ENCODE measurements around the gene CNGA2.

Gene CNGA2

GRCh38 chrX:151699746-151700145, 34.8 kb upstream of the CNGA2 start:
- Histone ChIP-seq H3K27me3 (ENCODE audit: control insufficient read depth, insufficient read depth, low read length) (peaks cover 3% of the 10 kb centered on the region; the same call in 1 of the 2 replicates), H3K36me3 (ENCODE audit: control insufficient read depth, insufficient read depth, low read length) (no peaks in the 10 kb centered on the region), H3K9me3 (ENCODE audit: control insufficient read depth, insufficient read depth, low read length) (peaks cover 56% of the 10 kb centered on the region), H3K27ac (ENCODE audit: low read depth, low read length) (no peak overlapping the region), H3K4me1 (ENCODE audit: control insufficient read depth, insufficient read depth, low read length) (no peaks in the 10 kb centered on the region), H3K9ac (ENCODE audit: low read depth, low read length) (no peak overlapping the region), H3K4me3 (ENCODE audit: low read depth, low read length) (no peak overlapping the region)

GRCh38 chrX:151700581-151700980, 34.0 kb upstream of the CNGA2 start:
- no peak overlapping the region for H3K9ac ChIP-seq (ENCODE audit: low read depth, low read length)
- no peak overlapping the region for H3K4me3 ChIP-seq (ENCODE audit: low read depth, low read length)
- H3K27ac ChIP-seq (ENCODE audit: low read depth, low read length): no peak overlapping the region
- no peaks in the 10 kb centered on the region for H3K4me1 ChIP-seq (ENCODE audit: control insufficient read depth, insufficient read depth, low read length)
- H3K36me3 ChIP-seq (ENCODE audit: control insufficient read depth, insufficient read depth, low read length): no peaks in the 10 kb centered on the region
- peaks cover 3% of the 10 kb centered on the region; the same call in 1 of the 2 replicates for H3K27me3 ChIP-seq (ENCODE audit: control insufficient read depth, insufficient read depth, low read length)
- H3K9me3 ChIP-seq (ENCODE audit: control insufficient read depth, insufficient read depth, low read length): peaks cover 61% of the 10 kb centered on the region

DNA sequence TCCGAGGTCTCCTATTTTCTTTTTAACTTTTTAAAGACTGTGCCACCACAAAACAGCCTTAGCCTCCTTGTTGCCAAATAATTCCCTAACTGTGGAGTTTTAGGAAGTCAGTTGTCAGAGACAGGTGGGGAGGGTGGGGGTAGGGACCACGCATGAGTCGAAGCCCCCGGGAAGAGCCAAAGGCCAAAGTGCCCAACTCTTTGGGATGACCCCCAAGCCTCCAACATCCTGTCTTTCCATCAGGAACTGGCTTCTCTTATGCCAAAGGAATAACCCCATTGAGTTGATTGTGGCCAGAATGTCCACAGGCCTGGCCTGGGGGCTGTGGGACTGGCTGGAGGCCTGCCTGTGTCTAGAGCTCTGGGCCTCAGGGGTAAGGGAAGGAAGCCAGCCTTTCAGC, 33.5 kb upstream of the CNGA2 start:
- Histone ChIP-seq H3K4me3 (ENCODE audit: low read depth, low read length) (no peak overlapping the region), H3K9ac (ENCODE audit: low read depth, low read length) (no peak overlapping the region), H3K9me3 (ENCODE audit: control insufficient read depth, insufficient read depth, low read length) (peaks cover 65% of the 10 kb centered on the region), H3K27me3 (ENCODE audit: control insufficient read depth, insufficient read depth, low read length) (no peaks in the 10 kb centered on the region; the same call in 1 of the 2 replicates), H3K27ac (ENCODE audit: low read depth, low read length) (no peak overlapping the region), H3K36me3 (ENCODE audit: control insufficient read depth, insufficient read depth, low read length) (no peaks in the 10 kb centered on the region), H3K4me1 (ENCODE audit: control insufficient read depth, insufficient read depth, low read length) (no peaks in the 10 kb centered on the region)

GRCh38 chrX:151701531-151701930, 33.0 kb upstream of the CNGA2 start:
- Histone ChIP-seq H3K4me1 (ENCODE audit: control insufficient read depth, insufficient read depth, low read length) (no peaks in the 10 kb centered on the region), H3K36me3 (ENCODE audit: control insufficient read depth, insufficient read depth, low read length) (no peaks in the 10 kb centered on the region), H3K27me3 (ENCODE audit: control insufficient read depth, insufficient read depth, low read length) (no peaks in the 10 kb centered on the region), H3K27ac (ENCODE audit: low read depth, low read length) (no peak overlapping the region), H3K9me3 (ENCODE audit: control insufficient read depth, insufficient read depth, low read length) (peaks cover 68% of the 10 kb centered on the region), H3K4me3 (ENCODE audit: low read depth, low read length) (no peak overlapping the region), H3K9ac (ENCODE audit: low read depth, low read length) (no peak overlapping the region)

DNA sequence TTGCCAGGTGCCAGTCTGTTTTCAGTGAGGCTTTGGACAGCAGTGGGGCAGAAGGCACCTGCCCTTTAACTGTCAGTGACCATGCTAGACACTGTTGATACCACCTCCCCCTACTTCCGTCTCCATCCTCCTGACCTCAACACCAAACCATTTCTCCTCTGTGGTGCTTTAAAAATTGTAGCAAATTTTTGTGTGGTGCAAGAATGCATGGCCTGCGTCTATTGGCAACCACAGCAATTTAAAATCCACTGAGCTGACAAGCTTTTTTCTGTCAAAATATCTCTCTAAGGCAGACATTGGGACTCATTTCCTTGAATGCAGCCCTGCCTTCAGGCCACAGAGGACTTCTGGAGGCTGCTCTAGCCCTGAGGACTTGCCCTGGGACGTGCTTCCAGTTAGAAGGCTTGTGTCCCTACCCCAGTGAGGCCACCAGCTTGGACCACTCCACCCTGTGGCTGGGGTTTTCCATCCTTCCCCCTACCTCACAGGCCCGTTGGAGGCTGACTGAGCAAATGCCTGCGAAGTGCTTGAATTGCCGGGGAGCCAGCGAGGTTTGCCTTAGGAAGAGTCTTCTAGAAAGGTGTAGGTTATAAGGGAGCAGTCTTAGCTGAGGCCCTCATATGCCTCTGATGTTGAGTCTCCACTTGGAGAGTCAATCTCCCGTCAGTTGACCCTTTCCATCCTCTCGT, 32.4 kb upstream of the CNGA2 start:
- no peaks in the 10 kb centered on the region for H3K36me3 ChIP-seq (ENCODE audit: control insufficient read depth, insufficient read depth, low read length)
- H3K4me3 ChIP-seq (ENCODE audit: low read depth, low read length): no peak overlapping the region
- no peak overlapping the region for H3K27ac ChIP-seq (ENCODE audit: low read depth, low read length)
- H3K9me3 ChIP-seq (ENCODE audit: control insufficient read depth, insufficient read depth, low read length): peaks cover 75% of the 10 kb centered on the region
- H3K9ac ChIP-seq (ENCODE audit: low read depth, low read length): no peak overlapping the region
- no peaks in the 10 kb centered on the region for H3K4me1 ChIP-seq (ENCODE audit: control insufficient read depth, insufficient read depth, low read length)
- no peaks in the 10 kb centered on the region for H3K27me3 ChIP-seq (ENCODE audit: control insufficient read depth, insufficient read depth, low read length)

DNA sequence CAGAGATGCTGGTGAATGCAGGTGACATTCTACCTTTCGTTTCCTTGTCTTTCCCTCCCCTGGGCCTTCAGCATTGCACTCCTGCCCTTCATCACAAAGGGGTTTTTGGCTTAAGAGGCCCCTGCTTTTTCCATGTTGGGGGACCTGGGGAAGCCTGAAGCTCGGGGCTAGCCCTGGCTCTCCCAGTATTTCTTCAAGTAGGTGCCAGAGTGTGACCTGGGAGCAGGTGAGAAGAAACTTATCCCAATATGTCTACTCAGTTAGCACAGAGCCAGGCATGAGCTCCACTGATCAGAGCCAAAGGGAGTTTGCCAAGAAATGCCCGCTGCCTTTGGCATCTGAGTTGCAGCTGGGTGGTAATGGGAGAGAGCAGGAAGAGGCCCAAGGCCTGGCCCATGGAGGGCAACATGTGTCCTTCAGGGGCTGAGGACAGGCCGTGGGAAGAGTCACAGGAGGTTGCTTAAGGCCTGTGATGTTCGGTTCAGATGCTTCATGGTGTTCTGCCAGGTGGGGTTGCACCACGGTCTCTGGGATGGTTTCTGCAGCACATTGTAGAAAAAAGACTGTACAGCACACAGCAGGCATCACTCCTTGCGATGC, 31.7 kb upstream of the CNGA2 start:
- no peak overlapping the region for H3K9ac ChIP-seq (ENCODE audit: low read depth, low read length)
- no peak overlapping the region for H3K4me3 ChIP-seq (ENCODE audit: low read depth, low read length)
- no peak overlapping the region for H3K27ac ChIP-seq (ENCODE audit: low read depth, low read length)
- H3K27me3 ChIP-seq (ENCODE audit: control insufficient read depth, insufficient read depth, low read length): no peaks in the 10 kb centered on the region
- H3K9me3 ChIP-seq (ENCODE audit: control insufficient read depth, insufficient read depth, low read length): peaks cover 77% of the 10 kb centered on the region
- no peaks in the 10 kb centered on the region for H3K36me3 ChIP-seq (ENCODE audit: control insufficient read depth, insufficient read depth, low read length)
- H3K4me1 ChIP-seq (ENCODE audit: control insufficient read depth, insufficient read depth, low read length): no peaks in the 10 kb centered on the region

DNA sequence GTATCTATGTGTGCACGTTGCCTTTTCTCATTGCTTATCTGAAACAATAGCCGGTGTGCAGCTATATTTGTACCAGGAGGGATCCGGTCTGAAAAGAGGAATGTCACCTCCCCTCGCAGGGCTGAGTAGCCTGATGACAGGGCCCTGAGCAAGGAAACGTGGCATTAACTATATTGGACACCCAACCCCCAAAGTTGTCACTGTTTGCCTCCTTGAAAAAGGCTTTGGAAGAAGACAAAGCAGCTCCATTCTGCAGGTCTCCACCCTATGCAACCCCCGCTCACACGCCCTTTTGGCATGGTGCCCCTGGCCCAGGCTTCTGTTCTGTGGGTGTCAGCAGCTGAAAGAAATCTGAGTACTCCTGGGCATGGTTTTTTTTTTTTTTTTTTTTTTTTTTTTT, 31.1 kb upstream of the CNGA2 start:
- H3K4me3 ChIP-seq (ENCODE audit: low read depth, low read length): no peak overlapping the region
- no peaks in the 10 kb centered on the region for H3K27me3 ChIP-seq (ENCODE audit: control insufficient read depth, insufficient read depth, low read length)
- no peak overlapping the region for H3K27ac ChIP-seq (ENCODE audit: low read depth, low read length)
- peaks cover 77% of the 10 kb centered on the region for H3K9me3 ChIP-seq (ENCODE audit: control insufficient read depth, insufficient read depth, low read length)
- H3K4me1 ChIP-seq (ENCODE audit: control insufficient read depth, insufficient read depth, low read length): no peaks in the 10 kb centered on the region
- H3K9ac ChIP-seq (ENCODE audit: low read depth, low read length): no peak overlapping the region
- H3K36me3 ChIP-seq (ENCODE audit: control insufficient read depth, insufficient read depth, low read length): no peaks in the 10 kb centered on the region

DNA sequence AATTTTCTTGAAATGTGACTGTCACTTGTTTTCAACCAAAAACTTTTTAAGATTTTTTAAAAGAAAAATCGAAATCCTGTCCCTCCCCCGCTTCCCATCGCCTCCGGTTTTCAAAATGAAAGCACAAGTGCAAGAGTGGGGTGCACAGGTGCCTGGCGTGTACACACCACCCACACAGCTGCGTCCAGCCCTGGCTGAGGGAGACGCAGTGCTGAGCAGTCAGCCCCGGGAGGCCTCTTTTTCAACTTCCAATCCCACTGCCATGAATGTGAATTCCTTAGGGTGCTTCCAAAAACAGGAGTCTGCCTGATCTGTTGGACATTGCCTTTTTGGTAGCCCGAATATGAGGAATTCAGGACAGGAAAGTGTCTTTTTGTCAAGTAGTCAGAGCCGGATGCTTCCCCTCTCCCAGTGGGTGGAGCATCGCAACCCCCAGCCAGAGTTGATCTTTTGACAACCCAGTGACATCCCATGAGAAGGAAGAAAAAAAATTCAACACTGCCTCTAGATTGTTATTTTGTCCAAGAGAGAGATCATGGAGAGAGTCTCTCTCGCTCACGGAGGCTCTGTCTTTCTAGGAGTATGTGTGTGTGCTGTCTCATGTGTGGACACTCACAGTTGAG, 30.4 kb upstream of the CNGA2 start:
- no peak overlapping the region for H3K27ac ChIP-seq (ENCODE audit: low read depth, low read length)
- no peaks in the 10 kb centered on the region for H3K4me1 ChIP-seq (ENCODE audit: control insufficient read depth, insufficient read depth, low read length)
- no peaks in the 10 kb centered on the region for H3K36me3 ChIP-seq (ENCODE audit: control insufficient read depth, insufficient read depth, low read length)
- no peaks in the 10 kb centered on the region for H3K27me3 ChIP-seq (ENCODE audit: control insufficient read depth, insufficient read depth, low read length)
- no peak overlapping the region for H3K4me3 ChIP-seq (ENCODE audit: low read depth, low read length)
- H3K9me3 ChIP-seq (ENCODE audit: control insufficient read depth, insufficient read depth, low read length): peaks cover 76% of the 10 kb centered on the region
- no peak overlapping the region for H3K9ac ChIP-seq (ENCODE audit: low read depth, low read length)

DNA sequence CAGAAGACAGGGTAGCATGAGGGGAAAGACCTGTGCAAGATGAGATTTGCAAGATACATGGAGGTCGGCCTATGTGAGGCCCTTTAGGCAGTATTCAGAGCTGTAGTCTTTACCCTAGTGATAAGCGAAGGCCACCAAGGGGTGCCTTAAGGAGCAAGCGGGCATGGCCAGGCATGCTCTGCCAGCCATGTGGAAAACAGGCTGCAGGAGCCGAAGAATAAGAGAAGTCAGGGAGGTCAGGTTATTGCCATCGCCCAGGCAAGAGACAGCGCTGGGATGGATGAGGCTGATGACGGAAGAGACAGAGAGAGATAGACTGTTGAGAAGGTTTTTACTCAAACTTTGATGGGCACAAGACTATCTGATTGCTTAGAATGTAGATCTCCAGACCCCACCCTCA, 25.7 kb upstream of the CNGA2 start:
- Histone ChIP-seq H3K9ac (ENCODE audit: low read depth, low read length) (no peak overlapping the region), H3K27ac (ENCODE audit: low read depth, low read length) (no peak overlapping the region), H3K4me3 (ENCODE audit: low read depth, low read length) (no peak overlapping the region), H3K4me1 (ENCODE audit: control insufficient read depth, insufficient read depth, low read length) (no peaks in the 10 kb centered on the region), H3K27me3 (ENCODE audit: control insufficient read depth, insufficient read depth, low read length) (no peaks in the 10 kb centered on the region), H3K36me3 (ENCODE audit: control insufficient read depth, insufficient read depth, low read length) (no peaks in the 10 kb centered on the region), H3K9me3 (ENCODE audit: control insufficient read depth, insufficient read depth, low read length) (peaks cover 64% of the 10 kb centered on the region)

DNA sequence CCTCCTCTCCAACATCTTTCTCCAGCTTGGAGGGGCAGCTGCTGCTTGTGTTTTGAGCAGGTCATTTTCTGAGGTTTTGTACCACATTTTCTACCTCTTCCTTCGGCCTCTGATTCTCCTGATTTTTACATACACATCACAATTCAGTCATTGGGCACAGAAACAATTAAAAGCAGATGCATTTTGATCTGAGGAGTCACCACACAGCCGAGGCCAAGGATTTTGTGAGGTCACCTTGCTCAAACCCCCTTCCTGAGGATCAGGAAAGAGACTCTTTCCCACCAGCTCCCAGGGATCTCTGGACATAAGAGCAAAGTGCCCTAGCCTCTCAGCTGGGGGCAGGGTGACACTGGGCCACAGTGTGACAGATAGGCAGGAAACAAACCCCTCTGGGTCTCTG, 24.1 kb upstream of the CNGA2 start:
- Histone ChIP-seq H3K36me3 (ENCODE audit: control insufficient read depth, insufficient read depth, low read length) (no peaks in the 10 kb centered on the region), H3K4me3 (ENCODE audit: low read depth, low read length) (no peak overlapping the region), H3K4me1 (ENCODE audit: control insufficient read depth, insufficient read depth, low read length) (peaks cover 4% of the 10 kb centered on the region; the same call in 1 of the 2 replicates), H3K9me3 (ENCODE audit: control insufficient read depth, insufficient read depth, low read length) (peaks cover 52% of the 10 kb centered on the region), H3K27me3 (ENCODE audit: control insufficient read depth, insufficient read depth, low read length) (no peaks in the 10 kb centered on the region), H3K9ac (ENCODE audit: low read depth, low read length) (no peak overlapping the region), H3K27ac (ENCODE audit: low read depth, low read length) (no peak overlapping the region)

- H3K9ac ChIP-seq (ENCODE audit: low read depth, low read length): no peak overlapping the region
- H3K27me3 ChIP-seq (ENCODE audit: control insufficient read depth, insufficient read depth, low read length): no peaks in the 10 kb centered on the region
- peaks cover 4% of the 10 kb centered on the region; the same call in 1 of the 2 replicates for H3K4me1 ChIP-seq (ENCODE audit: control insufficient read depth, insufficient read depth, low read length)
- no peak overlapping the region for H3K27ac ChIP-seq (ENCODE audit: low read depth, low read length)
- peaks cover 54% of the 10 kb centered on the region for H3K9me3 ChIP-seq (ENCODE audit: control insufficient read depth, insufficient read depth, low read length)
- no peaks in the 10 kb centered on the region for H3K36me3 ChIP-seq (ENCODE audit: control insufficient read depth, insufficient read depth, low read length)
- no peak overlapping the region for H3K4me3 ChIP-seq (ENCODE audit: low read depth, low read length)
These were observed 23.4 kb upstream of the CNGA2 start for GRCh38 chrX:151711154-151711553.
